T-cell (primary cell): ENCODE data around the gene GCDH. TPM values are rescaled to one million over a fixed set of nuclear protein-coding genes. Genes with fewer than 3 reads are reported as not detected.
A peak's percentile ranks its signal among the peaks of the same experiment; 100 is the strongest.

Source experiments
- ATAC-seq, 4 experiments: fragments of 200-7000 bp in 3 of 4; fragments of 150-1000 bp in 1 of 4; cut with Tn5 transposase; replicated peaks in 1 of 4; 1 replicate in 3 of 4; 2 replicates in 1 of 4; pipeline ENCODE4 v1.10.0; 2021; ENCODE audit warnings: moderate library complexity in 3 of 4, mild to moderate bottlenecking in 2 of 4, moderate number of reproducible peaks in 1 of 4
- CTCF ChIA-PET, 2 donors: fragments of 300-600 bp; sonication (Branson Sonifier 250); formaldehyde crosslinking; loops; one replicate each; lab custom pipeline; 2022; ENCODE audit warnings: antibody characterized with exemption in 2 of 2; lab: Charles Lee
- POLR2A ChIA-PET, 2 donors: fragments of 300-600 bp; sonication (Branson Sonifier 250); formaldehyde crosslinking; loops; one replicate each; lab custom pipeline; 2022; ENCODE audit warnings: antibody characterized with exemption in 2 of 2; lab: Charles Lee
- DNase-seq, 35 experiments: peaks; one replicate each; pipeline versions ENCODE4 v3.0.0 to v3.0.0-alpha.2; 2013 to 2023
- H3K27ac ChIP-seq: one replicate; pipeline ENCODE4 v1.5.1; 2013; ENCODE audit warnings: low read length
- H3K27me3 ChIP-seq, 2 experiments: replicated peaks in 1 of 2; 1 replicate in 1 of 2; 2 replicates in 1 of 2; pipeline versions ENCODE4 v1.6.1 to v1.7.0; 2013; ENCODE audit warnings: low read length in 1 of 2, mixed read lengths in 1 of 2; ENCODE audit not compliant: control insufficient read depth in 2 of 2, insufficient read depth in 2 of 2; ENCODE audit errors: extremely low read depth in 1 of 2
- H3K36me3 ChIP-seq, 2 donors: 1 replicate in 1 of 2; 2 replicates in 1 of 2; pipeline versions ENCODE4 v1.6.1 to v1.7.0; 2013; ENCODE audit warnings: low read length in 1 of 2; ENCODE audit not compliant: control insufficient read depth in 2 of 2, insufficient read depth in 1 of 2; ENCODE audit errors: extremely low read depth in 1 of 2
- H3K4me1 ChIP-seq, 2 experiments: 1 replicate in 1 of 2; 2 replicates in 1 of 2; pipeline versions ENCODE4 v1.6.1 to v1.7.0; 2013; ENCODE audit warnings: low read length in 2 of 2, mixed read lengths in 1 of 2; ENCODE audit not compliant: insufficient read depth in 2 of 2, control insufficient read depth in 1 of 2; ENCODE audit errors: extremely low read depth in 1 of 2
- H3K4me3 ChIP-seq, 2 donors: 1 replicate in 1 of 2; 2 replicates in 1 of 2; pipeline versions ENCODE4 v1.5.1 to v1.7.0; 2013; ENCODE audit warnings: mild to moderate bottlenecking in 2 of 2, low read length in 1 of 2, moderate library complexity in 1 of 2; ENCODE audit not compliant: control insufficient read depth in 1 of 2; ENCODE audit errors: extremely low read depth in 1 of 2
- H3K9me3 ChIP-seq: 2 replicates; pipeline ENCODE4 v1.7.0; 2013
- H3K27ac Mint-ChIP-seq, 2 donors: one replicate each; pipeline ENCODE4 v1.8.0; 2020 to 2021; ENCODE audit warnings: mild to moderate bottlenecking in 2 of 2, mixed read lengths in 2 of 2
- H3K27me3 Mint-ChIP-seq, 2 donors: one replicate each; pipeline ENCODE4 v1.8.0; 2021 to 2022; ENCODE audit warnings: mixed read lengths in 2 of 2
- H3K36me3 Mint-ChIP-seq: one replicate; pipeline ENCODE4 v1.8.0; 2021; ENCODE audit warnings: mixed read lengths
- H3K4me1 Mint-ChIP-seq, 3 donors: one replicate each; pipeline ENCODE4 v1.8.0; 2020 to 2022; ENCODE audit warnings: mixed read lengths in 3 of 3, mild to moderate bottlenecking in 1 of 3
- H3K4me3 Mint-ChIP-seq, 3 donors: one replicate each; pipeline ENCODE4 v1.8.0; 2020 to 2022; ENCODE audit warnings: mild to moderate bottlenecking in 3 of 3, mixed read lengths in 3 of 3, moderate library complexity in 3 of 3
- H3K9me3 Mint-ChIP-seq, 3 donors: one replicate each; pipeline ENCODE4 v1.8.0; 2020 to 2022; ENCODE audit warnings: mixed read lengths in 3 of 3
- WGBS: methylation state at CpG from one replicate; pipeline ENCODE4 v1.1.5; 2013; ENCODE audit warnings: missing lambda C conversion rate; ENCODE audit not compliant: insufficient coverage; 5-methylcytosine and 5-hydroxymethylcytosine counted together
- total RNA-seq, 35 experiments: library from RNA in 6 of 35; stranded (reverse) in 6 of 35; fragments of 120-200 nt in 1 of 35; gene quantifications; one replicate each; pipeline versions ENCODE4 v1.2.1 to v1.2.4 and lab custom pipeline; 2013 to 2026

The GCDH gene
- total RNA-seq, 5 donors from 2014 or later (not counting 1 experiment from before 2014, with no cell fraction given), result 39.8 to 68.7 (median 60.0) TPM

DNA sequence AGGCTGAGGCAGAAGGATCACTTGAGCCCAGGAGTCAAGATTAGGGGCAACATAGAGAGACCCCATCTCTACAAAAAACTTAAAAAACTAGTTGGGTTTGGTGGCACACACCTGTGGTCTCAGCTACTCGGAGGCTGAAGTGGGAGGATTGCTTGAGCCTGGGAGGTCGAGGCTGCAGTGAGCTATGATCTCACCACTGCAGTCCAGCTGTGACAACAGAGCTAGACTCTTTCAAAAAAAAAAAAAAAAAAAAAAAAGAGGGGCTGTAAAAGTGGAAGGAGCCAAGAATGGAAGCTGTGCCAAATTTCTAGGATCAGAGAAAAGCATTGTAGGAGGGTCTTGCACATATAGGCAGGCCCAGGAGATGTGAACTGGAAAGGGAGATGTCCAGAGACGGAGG is 19.3 kb upstream of the GCDH start:
- 100% methylated on average over 1 of the region's 3 CpGs for WGBS
- POLR2A ChIA-PET, result interaction anchor here in 1 of 2 donors (0.6 kb wide), 1 partner anchor 112 kb away, joined by 7 read pairs; no protein-coding TSS in a partner anchor
- peak overlapping the region in 1 of 2 donors; percentile 22 for H3K27ac Mint-ChIP-seq

DNA sequence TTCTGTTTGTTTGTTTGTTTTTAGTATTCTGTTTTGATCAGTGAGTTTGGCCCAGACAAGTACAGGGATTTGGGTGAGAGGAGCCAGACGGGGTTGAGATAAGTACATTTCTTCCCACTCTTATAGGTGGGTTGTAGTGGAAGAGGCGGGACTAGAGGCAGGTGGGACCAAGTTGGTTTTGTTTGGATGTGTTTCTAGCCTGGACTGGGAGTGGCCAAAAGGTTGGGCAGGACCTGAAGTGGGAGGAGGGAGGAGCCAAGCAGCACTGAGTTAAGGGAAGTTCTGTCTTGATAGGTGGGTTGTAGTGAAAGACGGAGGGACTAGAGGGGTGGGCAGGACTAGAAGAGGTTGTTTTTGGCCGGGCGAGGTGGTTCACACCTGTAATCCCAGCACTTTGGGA is 18.7 kb upstream of the GCDH start:
- Mint-ChIP-seq H3K27me3 (peaks cover 0 to under 1% of the 10 kb centered on the region in 2 donors), H3K4me3 (peak overlapping the region in 1 of 3 donors; percentile 18), H3K4me1 (peaks cover under 1 to 10% (median 1%) of the 10 kb centered on the region in 3 donors), H3K27ac (peak overlapping the region in 1 of 2 donors; percentile 22), H3K36me3 (peaks cover 26% of the 10 kb centered on the region), H3K9me3 (peaks cover 0 to 4% (median 0%) of the 10 kb centered on the region in 3 donors)
- Histone ChIP-seq H3K27me3 (peaks cover 0 to 15% of the 10 kb centered on the region in 2 experiments), H3K36me3 (peaks cover 3 to 22% of the 10 kb centered on the region in 2 donors), H3K9me3 (no peaks in the 10 kb centered on the region), H3K4me1 (peaks cover 3 to 11% of the 10 kb centered on the region in 2 experiments), H3K27ac (no peak overlapping the region), H3K4me3 (no peak overlapping the region)
- ChIA-PET POLR2A (interaction anchor here (0.5 to 0.6 kb wide), 2 partner anchors 112 to 140 kb away, joined by 4 to 7 read pairs; no protein-coding TSS in a partner anchor), CTCF (interaction anchor here (0.6 to 1.1 kb wide), 2 partner anchors 7 to 13 kb away, joined by 3 to 12 read pairs; no protein-coding TSS in a partner anchor)
- 83% methylated on average over 1 of the region's 5 CpGs for WGBS
- ATAC-seq (no peak), DNase-seq (no peak)

More for the DNA sequence above, 19.3 kb upstream of the GCDH start:
- Histone ChIP-seq H3K36me3 (peaks cover 3 to 16% of the 10 kb centered on the region in 2 donors), H3K4me1 (peaks cover 5 to 16% of the 10 kb centered on the region in 2 experiments), H3K4me3 (no peak overlapping the region), H3K9me3 (no peaks in the 10 kb centered on the region), H3K27ac (no peak overlapping the region), H3K27me3 (peaks cover 0 to 19% of the 10 kb centered on the region in 2 experiments)
- Mint-ChIP-seq H3K27me3 (peaks cover 0 to 4% of the 10 kb centered on the region in 2 donors), H3K4me1 (peaks cover 5 to 13% (median 7%) of the 10 kb centered on the region in 3 donors), H3K9me3 (peaks cover 0 to 4% (median 0%) of the 10 kb centered on the region in 3 donors), H3K4me3 (no peak overlapping the region), H3K36me3 (peaks cover 22% of the 10 kb centered on the region)
- ATAC-seq (no peak), DNase-seq (no peak)
- CTCF ChIA-PET, result no interaction called here

DNA sequence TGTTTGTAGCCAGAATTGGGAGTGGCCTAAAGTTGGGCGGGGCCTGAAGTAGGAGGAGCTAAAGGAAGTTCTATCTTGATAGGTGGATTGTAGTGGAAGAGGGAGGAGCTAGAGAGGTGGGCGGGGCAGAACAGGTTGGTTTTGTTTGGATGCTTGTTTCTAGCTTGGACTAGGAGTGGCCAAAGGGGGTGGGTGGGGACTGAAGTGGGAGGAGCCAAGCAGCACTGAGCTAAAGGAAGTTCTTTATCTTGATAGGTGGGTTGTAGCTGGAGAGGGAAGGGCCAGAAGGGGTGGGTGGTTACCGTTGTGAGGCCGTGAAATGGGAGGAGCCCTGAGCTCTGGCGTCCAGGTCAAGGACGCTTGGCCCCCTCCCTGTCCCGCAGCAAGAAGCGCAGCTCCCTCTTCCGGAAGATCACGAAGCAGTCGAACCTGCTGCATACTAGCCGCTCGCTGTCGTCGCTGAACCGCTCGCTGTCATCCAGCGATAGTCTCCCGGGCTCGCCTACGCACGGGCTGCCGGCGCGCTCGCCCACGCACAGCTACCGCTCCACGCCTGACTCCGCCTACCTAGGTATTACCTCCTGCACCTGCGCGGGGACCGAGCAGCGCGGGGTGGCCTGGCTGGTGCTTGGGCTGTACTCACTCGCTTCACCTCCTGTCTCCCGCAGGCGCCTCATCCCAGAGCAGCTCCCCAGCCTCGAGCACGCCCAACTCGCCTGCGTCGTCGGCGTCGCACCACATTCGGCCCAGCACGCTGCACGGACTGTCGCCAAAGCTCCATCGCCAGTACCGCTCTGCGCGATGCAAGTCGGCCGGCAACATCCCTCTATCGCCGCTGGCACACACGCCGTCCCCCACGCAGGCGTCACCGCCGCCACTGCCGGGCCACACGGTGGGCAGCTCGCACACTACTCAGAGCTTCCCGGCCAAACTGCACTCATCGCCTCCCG is 17.7 kb upstream of the GCDH start:
- Mint-ChIP-seq H3K9me3 (peaks cover 0 to 4% (median 0%) of the 10 kb centered on the region in 3 donors), H3K36me3 (peaks cover 30% of the 10 kb centered on the region), H3K4me3 (peak overlapping the region; percentile 28 to 64 (median 33)), H3K27ac (peak overlapping the region in 1 of 2 donors; percentile 52), H3K27me3 (no peaks in the 10 kb centered on the region), H3K4me1 (peaks cover 0 to 7% (median 0%) of the 10 kb centered on the region in 3 donors)
- CTCF ChIA-PET, result interaction anchor here (0.6 to 1.1 kb wide), 7 partner anchors 10 to 729 kb away, joined by 3 to 12 read pairs (median 3); no protein-coding TSS in a partner anchor
- Histone ChIP-seq H3K27me3 (peaks cover 0 to 6% of the 10 kb centered on the region in 2 experiments), H3K4me3 (peak overlapping the region; percentile 24 to 54), H3K4me1 (peaks cover 0 to 5% of the 10 kb centered on the region in 2 experiments), H3K9me3 (no peaks in the 10 kb centered on the region), H3K36me3 (peaks cover 6 to 30% of the 10 kb centered on the region in 2 donors), H3K27ac (no peak overlapping the region)
- 86% methylated on average over 70 of the region's 70 CpGs for WGBS
- POLR2A ChIA-PET, result interaction anchor here in 1 of 2 donors (0.7 kb wide), 2 partner anchors 9 to 26 kb away, joined by 5 to 8 read pairs; no protein-coding TSS in a partner anchor
- ATAC-seq, result peak; percentile 45 to 78 (median 68)
- DNase-seq, result peak; percentile 25 to 82 (median 62)

DNA sequence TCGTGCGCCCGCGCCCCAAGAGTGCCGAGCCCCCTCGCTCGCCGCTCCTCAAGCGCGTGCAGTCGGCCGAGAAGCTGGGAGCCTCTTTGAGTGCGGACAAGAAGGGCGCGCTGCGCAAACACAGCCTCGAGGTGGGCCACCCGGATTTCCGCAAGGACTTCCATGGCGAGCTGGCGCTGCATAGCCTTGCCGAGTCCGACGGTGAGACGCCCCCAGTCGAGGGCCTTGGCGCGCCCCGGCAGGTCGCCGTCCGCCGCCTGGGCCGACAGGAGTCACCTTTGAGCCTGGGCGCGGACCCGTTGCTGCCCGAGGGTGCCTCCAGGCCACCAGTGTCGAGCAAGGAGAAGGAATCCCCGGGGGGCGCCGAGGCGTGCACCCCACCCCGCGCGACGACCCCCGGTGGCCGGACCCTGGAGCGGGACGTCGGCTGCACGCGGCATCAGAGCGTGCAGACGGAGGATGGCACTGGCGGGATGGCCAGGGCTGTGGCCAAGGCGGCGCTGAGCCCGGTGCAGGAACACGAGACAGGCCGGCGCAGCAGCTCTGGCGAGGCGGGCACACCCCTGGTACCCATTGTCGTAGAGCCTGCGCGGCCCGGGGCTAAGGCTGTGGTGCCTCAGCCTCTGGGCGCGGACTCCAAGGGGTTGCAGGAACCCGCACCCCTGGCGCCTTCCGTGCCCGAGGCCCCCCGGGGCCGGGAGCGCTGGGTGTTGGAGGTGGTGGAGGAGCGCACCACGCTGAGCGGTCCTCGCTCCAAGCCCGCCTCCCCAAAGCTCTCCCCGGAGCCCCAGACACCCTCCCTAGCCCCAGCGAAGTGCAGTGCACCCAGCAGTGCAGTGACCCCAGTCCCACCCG is 16.8 kb upstream of the GCDH start:
- peak overlapping the region in 1 of 2 donors; percentile 54 for H3K4me3 ChIP-seq
- peak overlapping the region in 1 of 3 donors; percentile 64 for H3K4me3 Mint-ChIP-seq
- peaks cover 34% of the 10 kb centered on the region for H3K36me3 Mint-ChIP-seq
- CTCF ChIA-PET, result interaction anchor here (0.5 to 1.1 kb wide), 3 partner anchors 9 to 102 kb away, joined by 3 read pairs; no protein-coding TSS in a partner anchor
- H3K36me3 ChIP-seq, result peaks cover 11 to 35% of the 10 kb centered on the region in 2 donors
- peaks cover 0 to 5% of the 10 kb centered on the region in 2 experiments for H3K4me1 ChIP-seq
- ATAC-seq (no peak), DNase-seq (no peak)
- POLR2A ChIA-PET, result no interaction called here
- no peak overlapping the region for H3K27ac Mint-ChIP-seq
- 94% methylated on average over 42 of the region's 86 CpGs for WGBS
- H3K9me3 Mint-ChIP-seq, result peaks cover 0 to 4% (median 0%) of the 10 kb centered on the region in 3 donors
- no peaks in the 10 kb centered on the region for H3K9me3 ChIP-seq
- H3K27ac ChIP-seq, result no peak overlapping the region
- no peaks in the 10 kb centered on the region for H3K27me3 Mint-ChIP-seq
- H3K4me1 Mint-ChIP-seq, result peaks cover 0 to 11% (median 4%) of the 10 kb centered on the region in 3 donors
- H3K27me3 ChIP-seq, result no peaks in the 10 kb centered on the region

DNA sequence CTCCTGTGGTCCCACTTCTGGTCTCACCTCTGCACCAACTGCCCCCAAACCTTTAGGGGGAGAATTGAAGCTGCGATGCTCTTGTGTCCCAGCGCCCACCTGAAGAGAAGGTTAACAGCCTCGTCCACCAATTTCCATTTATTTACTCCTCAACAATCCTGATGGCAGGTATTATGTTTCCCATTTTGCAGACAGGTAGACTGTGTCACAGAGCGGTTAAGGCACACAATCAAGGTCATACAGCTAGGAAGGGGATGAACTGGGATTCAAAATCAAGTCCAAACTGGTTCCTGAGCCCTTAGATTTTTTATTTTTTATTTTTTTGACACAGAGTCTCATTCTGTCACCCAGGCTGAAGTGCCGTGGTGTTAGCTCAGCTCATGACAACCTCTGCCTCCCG is 15.9 kb upstream of the GCDH start:
- no peaks in the 10 kb centered on the region for H3K27me3 Mint-ChIP-seq
- no peak for DNase-seq
- Histone ChIP-seq H3K4me3 (no peak overlapping the region), H3K27me3 (no peaks in the 10 kb centered on the region), H3K36me3 (peaks cover 11 to 35% of the 10 kb centered on the region in 2 donors), H3K9me3 (no peaks in the 10 kb centered on the region), H3K4me1 (peaks cover 0 to 10% of the 10 kb centered on the region in 2 experiments), H3K27ac (no peak overlapping the region)
- no peak overlapping the region for H3K4me3 Mint-ChIP-seq
- POLR2A ChIA-PET, result interaction anchor here in 1 of 2 donors (0.6 kb wide), 1 partner anchor 143 kb away, joined by 7 read pairs; no protein-coding TSS in a partner anchor
- H3K9me3 Mint-ChIP-seq, result peaks cover 0 to 4% (median 0%) of the 10 kb centered on the region in 3 donors
- H3K27ac Mint-ChIP-seq, result no peak overlapping the region
- WGBS, result 87% methylated on average over 3 of the region's 6 CpGs
- H3K4me1 Mint-ChIP-seq, result peaks cover 6 to 17% (median 11%) of the 10 kb centered on the region in 3 donors
- H3K36me3 Mint-ChIP-seq, result peaks cover 34% of the 10 kb centered on the region
- no peak for ATAC-seq
- CTCF ChIA-PET, result interaction anchor here in 1 of 2 donors (2.0 kb wide), 1 partner anchor 10 kb away, joined by 4 read pairs; no protein-coding TSS in a partner anchor
